ENCODE measurements around the gene RNASE9.
A peak's percentile ranks its signal among the peaks of the same experiment; 100 is the strongest.
"Not testable (repeated sequence)": the region's sequence is repeated elsewhere in the genome, so short reads cannot be mapped to it uniquely, and the experiment has no call there.

Gene RNASE9

GRCh38 chr14:20560961-20561360, at the start of gene RNASE9:
Gene RNASE9, minus strand, starts transcription at chr14:20561047.
- DNase-seq, result no peak

DNA sequence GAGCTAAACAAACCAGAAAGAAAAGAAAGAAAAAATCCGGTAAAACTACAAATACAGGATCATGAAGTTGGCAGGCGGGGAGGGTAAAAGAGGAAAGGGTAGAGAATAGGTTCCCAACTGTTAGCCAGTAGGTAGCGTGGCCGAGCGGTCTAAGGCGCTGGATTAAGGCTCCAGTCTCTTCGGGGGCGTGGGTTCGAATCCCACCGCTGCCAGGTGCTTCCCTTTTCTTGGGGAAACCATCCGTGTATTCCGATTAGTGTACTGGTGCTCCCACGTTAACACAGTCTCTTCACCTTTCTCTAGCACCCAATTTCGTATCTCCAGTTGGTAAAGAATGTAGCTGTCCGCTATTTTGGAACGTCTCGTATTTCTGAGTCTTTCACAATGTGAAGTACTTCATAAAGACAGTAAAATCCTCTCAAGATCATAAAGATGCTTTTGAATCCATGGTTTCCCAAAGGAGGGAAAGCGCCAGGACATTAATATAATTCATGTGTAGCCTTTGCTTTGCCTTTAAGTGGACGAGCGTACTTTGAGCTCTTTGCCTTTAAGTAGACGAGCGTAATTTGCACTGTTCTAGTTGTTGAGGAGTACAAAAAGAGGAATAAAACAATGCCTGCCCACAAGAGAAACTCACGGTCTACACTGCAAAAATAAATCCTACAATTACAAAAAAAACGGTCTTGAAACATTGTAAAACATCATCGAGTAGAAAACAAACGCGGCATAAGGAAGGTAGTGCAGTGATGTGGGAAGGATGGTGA, 49.3 kb upstream of the RNASE9 start:
- DNase-seq, result peak; percentile 67

- DNase-seq, result peak; percentile 80
Observed at GRCh38 chr14:20609215-20610001, 48.6 kb upstream of the RNASE9 start.

GRCh38 chr14:20608383-20609110, 47.7 kb upstream of the RNASE9 start:
- no peak for DNase-seq

DNA sequence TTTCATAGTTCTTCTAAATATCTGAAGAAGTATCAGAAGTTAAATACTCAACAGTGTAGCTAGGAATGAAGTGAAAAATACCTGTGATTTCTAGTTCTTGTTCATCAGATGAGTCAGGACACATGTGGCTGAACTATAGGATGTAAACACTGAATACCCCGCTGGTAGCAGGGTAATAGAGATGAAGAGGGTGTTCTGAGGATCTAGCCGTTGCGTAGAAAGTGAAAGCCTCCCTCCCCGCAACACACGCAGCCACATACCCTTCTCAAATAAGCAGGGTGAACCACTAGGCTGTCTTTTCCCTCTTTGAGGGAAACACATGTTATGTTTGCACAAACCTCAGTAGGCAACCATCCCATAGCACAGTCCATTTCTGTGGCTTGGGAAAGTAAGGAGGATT, 46.8 kb upstream of the RNASE9 start:
- no peak for DNase-seq

DNA sequence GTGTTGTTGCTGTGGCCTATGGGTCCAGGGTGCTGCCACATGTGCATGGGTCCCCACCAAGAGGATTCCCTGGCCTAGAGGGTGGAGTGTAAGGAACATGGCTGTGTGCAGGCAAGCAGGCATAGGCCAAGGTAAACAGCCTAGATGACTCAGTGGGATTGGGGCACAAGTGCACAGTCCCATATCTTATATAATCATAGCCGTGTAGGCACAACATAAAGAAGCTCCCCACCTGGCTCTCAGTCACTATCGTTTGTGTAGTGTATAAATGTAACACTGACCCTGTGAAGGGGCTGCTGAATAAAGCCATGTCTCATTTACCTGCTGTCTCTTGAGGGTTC, 46.0 kb upstream of the RNASE9 start:
- DNase-seq, result no peak

DNA sequence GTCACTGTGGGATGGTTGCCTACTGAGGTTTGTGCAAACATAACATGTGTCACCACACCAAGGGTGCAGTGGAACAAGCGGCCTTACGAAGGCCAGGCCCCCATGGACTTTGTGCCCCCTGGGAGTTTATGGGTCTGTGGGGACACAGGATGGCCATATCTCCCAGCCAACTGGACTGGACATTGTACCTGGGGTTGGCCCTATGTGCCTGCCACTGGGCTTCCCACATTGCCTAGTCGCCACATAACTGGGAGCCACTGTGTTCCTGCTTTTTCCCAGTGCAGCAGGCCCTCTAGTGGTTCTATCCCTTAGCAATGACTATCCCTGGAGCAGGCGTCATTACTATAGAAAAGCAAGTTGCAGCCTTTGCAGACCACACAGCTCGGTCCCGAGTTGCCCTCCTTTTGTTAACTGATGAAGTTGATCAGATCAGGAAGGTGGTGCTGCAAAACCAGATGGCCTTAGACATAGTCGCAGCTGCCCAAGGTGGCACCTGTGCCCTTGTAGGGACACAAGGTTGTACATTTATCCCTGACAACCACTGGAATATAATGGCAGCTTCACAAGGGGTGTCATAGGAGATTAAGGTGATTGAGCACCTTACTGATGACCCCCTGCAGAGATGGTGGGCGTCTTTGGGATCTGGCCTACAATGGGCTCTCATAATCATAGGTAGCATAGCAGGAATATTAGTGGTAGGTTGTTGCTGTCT, 45.5 kb upstream of the RNASE9 start:
- no peak for DNase-seq

- no peak for DNase-seq
Observed at GRCh38 chr14:20603813-20604690, 43.2 kb upstream of the RNASE9 start.

DNA sequence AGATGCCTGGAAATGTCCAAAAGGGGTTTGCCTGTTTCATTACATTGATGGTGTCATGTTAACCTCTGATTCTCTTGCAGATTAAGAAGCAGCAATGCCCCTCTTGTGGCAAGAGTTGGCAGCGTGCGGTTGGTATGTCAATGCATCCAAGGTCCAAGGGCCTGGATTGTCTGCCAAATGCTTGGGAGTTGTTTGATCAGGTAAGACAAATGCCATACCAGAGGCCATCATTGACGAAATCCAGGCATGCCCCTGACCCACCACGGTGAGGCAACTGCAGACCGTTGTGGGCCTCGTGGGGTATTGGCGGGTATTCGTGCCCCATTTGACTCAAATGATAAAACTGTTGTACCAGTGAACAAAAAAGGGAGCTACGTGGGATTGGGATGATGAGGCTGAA, 41.7 kb upstream of the RNASE9 start:
- DNase-seq, result no peak

GRCh38 chr14:20601522-20601921, 40.7 kb upstream of the RNASE9 start:
- DNase-seq, result no peak

DNA sequence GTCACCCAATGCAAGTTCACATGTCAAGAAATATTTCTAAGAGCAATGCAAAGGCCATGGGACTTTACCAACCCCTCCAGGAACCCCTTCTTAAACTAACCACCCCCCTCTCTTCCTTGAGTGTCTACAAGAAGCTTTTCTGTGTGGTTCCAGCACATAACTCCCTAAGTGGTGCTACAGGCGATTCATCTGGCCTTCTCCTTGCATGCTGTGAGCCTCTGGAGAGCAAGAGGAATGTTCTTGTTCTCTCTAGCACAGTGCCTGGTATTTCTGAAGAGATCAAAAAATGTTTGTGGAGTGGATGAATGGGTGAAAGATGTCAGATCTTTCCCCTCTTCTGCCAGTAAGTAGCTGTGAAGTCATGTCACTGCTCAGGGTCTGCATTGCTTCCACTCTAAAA, 36.3 kb upstream of the RNASE9 start:
- no peak for DNase-seq

DNA sequence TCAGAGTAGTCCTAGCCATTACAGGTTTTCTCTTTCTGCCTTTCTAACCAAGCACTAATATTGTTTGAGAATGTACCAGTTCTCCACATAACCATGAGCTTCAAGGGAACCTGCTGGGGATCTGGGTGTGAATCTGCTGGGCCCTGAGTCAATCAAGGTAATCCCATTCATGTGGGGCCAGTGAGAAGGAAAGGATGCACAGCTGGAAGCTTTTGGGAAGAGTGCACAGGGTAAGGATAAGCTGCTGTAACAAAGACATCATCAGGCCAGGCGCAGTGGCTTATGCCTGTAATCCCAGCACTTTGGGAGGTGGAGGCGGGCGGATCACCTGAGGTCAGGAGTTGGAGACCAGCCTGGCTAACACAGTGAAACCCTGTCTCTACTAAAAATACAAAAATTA, 34.9 kb upstream of the RNASE9 start:
- DNase-seq, result not testable (repeated sequence)

- DNase-seq, result no peak
Observed at GRCh38 chr14:20592574-20592973, 31.7 kb upstream of the RNASE9 start.

GRCh38 chr14:20591235-20591634, 30.4 kb upstream of the RNASE9 start, which contains the start of gene RNASE12:
Gene RNASE12, minus strand, starts transcription at chr14:20591376. Its CDS starts 653 bp downstream, at chr14:20590723.
- no peak for DNase-seq

GRCh38 chr14:20587489-20588154, 26.8 kb upstream of the RNASE9 start, which contains the start of gene RNASE11:
Gene RNASE11, minus strand, starts transcription at chr14:20588001.
- no peak for DNase-seq

GRCh38 chr14:20583908-20584307, 23.1 kb upstream of the RNASE9 start:
- DNase-seq, result no peak

GRCh38 chr14:20583142-20583541, 22.3 kb upstream of the RNASE9 start:
- DNase-seq, result no peak

DNA sequence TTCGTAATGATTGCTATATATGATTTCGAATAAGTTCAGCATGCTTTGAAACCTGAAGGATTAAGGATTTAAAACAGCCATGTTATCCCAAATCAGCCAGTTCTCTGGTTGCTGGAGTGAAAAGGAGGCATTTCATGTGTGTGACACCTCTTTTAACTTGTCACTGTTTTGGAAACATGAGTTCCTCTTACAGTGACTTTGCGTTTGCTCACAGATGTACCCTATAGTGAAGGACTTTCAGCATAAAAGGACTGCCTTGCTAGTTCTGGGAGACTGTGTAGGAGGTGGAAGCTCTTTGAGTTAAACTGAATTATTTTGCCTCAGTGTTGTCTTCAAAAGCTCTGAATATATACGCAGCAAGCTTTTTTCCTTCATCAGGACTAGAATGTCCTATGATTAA, 19.4 kb upstream of the RNASE9 start:
- no peak for DNase-seq

- DNase-seq, result no peak
Observed at GRCh38 chr14:20578784-20579502, 18.1 kb upstream of the RNASE9 start.

DNA sequence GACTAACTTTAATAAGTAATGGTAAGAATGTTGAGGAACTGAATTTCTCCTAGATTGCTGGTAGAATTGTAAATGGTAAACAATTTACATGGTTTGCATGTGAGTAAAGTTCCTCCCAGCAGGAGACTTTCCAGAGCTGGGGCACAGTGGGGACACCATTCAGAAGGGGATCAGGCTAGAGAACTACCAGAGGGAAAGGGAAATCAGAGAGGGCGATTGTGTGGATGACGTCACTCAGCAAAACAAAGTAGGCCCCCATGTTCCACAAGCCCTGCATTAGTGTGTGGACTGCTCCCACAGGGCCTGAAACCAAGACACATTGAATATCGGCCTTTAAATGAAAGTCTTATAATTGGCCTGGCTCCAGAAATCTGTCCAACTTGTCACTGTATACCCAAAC, 17.5 kb upstream of the RNASE9 start:
- DNase-seq, result no peak

Data from NCI-H1417 treated with DMSO at 0.1 percent for 48 hours (cell line).